GM21528 (cell line): Measurements from ENCODE around the gene TBCD.

Experiments
- ATAC-seq: cut with Tn5 transposase; IDR thresholded peaks from one replicate; pipeline ENCODE4 v1.9.1; 2021; ENCODE audit warnings: mild to moderate bottlenecking, moderate library complexity; ENCODE audit not compliant: unreplicated experiment, low FRiP score

TBCD gene

DNA sequence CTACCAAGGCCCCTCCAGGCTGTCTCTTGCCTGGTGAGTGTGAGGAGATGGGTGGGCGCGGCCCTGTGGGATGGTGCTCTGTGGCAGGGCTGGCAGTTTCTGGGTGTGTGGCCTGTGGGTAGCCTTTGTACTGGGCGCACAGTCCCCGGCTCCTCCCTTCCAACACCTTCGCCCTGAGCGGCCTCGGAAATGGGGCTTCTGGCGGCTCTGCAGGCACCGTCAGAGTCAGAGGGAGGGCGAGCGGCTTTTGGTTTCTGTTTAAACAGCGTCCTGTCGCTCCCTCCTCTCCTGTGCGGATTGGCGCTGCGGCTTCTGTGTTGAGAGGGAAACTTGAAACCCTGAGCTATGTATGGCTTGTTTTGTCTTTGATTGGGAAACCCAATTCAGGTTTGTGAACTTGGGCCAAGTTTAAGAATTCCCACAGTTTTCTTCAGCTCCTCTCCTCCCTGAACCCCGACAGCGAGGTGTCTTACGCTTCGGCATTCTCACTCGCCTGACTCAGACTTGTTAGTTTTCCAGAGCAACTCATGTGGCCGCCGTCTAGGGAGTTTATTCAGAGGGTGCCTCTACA, 96.2 kb downstream of the TBCD start:
- ATAC-seq = no peak

DNA sequence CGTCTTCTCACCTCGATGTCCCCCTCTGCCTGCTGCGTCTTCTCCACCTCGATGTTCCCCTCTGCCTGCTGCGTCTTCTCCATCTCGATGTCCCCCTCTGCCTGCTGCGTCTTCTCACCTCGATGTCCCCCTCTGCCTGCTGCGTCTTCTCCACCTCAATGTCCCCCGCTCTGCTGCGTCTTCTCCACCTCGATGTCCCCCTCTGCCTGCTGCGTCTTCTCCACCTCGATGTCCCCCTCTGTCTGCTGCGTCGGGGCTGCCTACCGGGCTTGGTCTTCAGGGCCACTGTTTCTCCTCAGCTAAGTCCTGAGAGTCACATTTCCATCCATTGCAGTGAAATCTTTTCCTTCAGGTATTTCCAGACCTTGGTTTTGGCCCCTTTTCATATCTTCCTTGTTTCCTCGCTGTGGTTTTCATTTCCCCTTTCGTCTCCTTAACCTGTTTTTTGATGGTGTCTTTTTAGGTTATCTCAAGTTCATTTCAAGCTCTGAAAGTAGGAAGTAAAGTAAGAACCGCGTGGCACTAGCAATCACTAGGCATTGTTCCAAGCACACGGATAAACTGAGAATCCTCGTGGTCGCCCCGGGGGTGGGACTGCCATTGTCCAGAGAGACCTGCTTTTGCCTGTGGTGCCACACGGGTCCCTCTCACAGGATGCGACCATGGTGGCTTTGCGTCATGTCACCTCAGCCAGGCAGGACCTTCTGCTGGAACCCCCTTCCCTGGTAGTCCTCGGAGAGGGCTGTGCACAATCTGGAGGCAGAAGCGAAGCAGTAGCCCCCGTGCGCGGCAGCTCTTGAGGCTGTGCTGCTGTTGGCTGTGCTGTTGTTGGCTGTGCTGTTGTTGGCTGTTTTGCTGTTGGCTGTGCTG, 97.4 kb downstream of the TBCD start:
- no peak for ATAC-seq

DNA sequence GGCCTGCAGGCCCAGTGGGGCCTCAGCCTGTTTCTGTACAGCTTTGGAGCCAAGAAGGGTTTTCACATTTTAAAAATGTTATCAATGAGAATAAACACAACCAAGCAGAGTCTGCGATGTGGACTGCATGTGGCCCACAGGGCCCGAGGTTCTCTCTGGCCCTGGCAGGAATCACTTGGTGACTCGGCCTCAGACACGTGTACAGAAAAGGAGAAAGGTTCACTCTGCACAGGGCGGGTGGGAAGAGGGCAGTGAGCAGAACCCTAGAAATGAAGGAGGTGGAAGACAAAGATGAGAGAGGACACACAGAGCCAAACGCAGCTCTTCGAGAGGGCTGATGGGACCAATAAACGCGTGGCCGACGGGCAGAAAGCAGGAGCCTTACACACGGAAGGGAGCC, 99.5 kb downstream of the TBCD start:
- ATAC-seq = no peak

DNA sequence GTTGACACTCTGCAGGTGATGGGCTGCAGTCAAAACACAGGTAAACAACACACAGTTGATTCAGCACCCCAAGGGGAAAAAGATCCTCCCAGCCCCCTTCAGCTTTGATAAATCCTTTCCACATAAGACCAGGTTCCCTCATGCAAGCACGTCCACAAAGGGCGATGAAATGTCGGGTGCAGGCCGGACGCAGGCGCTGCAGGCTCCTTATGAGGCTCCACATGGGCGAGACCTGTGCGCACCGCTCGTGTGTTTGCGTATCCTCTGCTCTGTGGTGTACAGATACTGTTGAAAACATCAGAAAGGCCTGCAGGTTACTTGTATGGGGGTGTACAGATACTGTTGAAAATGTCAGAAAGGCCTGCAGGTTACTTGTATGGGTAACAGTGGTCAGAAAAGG, 102.4 kb downstream of the TBCD start:
- ATAC-seq = no peak

DNA sequence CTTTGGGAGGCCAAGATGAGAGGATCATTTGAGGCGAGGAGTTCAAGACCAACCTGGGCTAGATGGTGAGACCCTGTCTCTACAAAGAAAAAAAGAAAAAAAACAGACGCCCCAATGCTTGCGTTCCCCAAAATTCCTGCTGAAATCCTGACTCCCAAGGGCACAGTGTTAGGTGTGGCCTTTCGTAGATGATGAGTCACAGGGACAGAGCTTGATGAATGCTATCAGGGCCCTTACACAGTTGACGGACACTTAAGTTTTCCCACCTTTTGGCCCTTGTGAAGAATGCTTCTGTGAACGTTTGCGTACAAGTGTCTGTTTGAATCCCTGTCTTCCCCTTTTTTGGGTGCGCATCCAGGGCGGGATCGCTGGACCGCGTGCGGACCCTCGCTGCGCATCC, 104.5 kb downstream of the TBCD start:
- ATAC-seq = no peak

DNA sequence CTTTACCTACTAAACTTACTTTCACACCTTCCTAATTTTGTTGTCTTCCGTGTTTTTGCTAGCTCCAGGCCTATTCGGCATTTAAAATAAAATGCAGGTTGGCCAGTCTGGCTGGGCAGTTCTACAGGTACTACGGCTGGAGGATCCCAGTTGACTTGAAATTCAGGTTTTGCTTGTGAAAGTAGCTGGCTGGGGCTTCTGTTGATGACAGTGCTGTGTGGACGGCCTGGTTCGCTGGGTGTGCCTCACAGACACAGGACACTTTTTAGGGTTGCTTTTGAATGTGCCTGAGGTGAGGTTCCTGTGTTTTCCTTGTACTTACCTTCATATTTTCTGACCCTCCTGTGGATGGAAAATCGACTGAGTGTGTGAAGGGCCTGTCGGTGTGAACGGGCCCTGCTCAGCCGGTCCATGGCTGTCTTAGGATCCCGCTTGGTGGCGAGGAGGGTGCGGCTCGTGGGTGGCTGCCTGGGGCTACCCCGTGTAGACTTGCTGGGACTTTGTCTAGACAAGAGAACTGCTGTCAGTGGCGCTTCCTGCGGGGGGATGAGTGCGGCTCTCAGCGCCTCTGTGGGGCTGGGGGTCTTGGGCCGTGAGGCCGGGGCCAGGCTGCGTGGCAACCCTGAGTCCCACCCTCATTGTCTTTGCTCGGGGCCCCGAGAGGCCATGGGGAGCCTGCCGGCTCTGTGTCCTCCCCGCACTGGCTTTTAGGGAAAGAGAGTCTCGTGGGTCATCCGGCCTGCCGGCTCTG, 106.7 kb downstream of the TBCD start:
- no peak for ATAC-seq

DNA sequence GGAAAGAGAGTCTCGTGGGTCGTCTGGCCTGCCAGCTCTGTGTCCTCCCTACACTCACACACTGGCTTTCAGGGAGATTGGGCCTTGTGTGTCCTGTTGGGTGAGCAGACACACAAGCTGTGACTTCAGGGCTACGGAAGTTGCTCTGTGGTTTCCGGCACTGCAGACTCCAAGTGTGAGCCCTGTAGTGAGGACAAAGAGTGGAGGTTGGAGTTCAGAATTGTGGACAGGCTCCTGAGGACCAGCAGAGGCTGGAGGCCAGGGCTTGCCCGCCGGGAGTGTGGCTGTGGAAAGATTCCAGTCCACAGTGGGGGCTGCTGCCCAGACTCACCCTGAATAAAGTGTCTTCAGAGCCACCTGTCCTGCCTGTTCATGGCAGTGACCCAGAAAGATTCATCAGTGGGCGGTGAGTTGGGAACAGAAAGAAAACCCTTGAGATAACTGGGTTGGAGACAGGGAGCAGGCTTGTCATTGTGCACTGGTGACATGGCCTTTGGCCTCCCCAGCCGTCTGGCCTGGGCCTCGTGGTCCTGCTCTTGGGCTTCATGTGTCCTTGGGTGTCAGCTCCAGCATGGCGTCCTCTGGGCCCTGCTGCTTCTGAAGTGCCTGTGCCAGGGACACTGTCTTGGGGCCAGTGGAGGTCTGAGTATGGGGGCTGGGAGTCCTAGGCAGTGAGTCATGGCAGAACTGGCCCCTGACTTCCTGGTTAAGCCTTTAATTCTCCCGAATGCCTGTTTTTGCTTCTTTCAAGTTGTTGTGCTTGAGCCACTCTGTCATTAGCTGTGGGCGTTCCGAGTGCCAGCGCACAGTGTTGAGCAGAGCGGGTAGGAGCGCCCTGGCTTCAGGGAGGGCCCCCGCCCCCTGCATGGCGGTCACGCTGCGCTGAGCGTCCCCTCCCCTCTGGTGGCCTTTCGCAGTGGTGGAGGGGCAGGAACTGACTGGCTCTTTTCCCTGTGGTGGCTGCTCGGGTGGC, 107.9 kb downstream of the TBCD start:
- no peak for ATAC-seq

DNA sequence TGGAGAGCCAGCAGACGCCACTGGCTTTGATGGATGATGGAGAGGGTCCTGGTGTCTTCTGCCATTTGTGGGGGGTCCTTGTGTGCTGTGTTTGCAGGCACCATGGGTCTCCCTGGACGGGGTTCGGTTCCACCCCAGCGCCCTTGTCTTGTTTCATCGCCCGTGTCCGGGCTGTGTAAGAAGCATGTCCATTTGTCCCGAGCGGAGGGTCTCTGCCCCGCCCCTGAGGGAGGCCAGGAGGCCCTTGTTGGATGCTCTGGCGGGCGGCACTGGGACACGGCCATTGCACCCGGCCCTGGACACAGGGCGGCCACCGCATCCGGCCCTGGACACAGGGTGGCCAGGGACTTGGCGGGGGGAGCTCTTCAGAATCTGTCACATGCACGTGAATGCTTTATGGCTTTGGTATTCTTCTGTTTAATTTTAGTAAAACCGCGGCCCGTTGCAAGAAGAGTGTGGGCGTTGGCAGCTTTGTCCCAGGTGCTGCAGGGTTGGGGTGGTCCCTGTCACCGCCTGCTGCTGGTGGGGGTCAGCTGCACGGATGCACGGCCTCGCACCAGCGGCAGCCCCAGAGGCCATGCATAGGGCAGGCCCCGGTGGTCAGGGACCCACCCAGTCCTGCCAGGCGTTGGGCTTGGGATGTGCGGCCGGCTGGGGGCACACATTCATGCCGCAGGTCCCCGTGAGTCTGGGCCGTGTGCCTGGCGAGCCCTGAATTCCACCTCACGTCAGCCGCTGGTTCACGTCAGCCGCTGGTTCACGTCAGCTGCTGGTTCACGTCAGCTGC, 108.9 kb downstream of the TBCD start:
- ATAC-seq = no peak

DNA sequence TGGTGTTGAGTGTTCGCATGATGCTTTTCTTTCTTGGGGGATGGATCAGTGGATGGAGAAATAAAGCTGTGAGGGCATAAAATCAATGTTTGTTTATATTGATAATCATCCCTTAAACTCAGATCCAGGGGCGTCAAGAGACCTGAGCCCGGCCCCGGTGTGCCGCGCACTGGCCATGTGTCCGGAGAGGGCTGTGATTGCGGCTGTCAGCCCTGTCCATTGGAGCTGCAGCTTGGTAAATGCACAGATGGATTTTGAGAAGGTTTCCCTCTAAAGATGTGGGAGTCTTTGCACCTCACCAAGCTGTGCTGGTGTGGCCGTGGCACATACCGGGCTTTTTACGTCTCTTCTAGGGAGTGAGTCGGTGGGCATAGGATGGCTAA, 109.5 kb downstream of the TBCD start:
- ATAC-seq = no peak

DNA sequence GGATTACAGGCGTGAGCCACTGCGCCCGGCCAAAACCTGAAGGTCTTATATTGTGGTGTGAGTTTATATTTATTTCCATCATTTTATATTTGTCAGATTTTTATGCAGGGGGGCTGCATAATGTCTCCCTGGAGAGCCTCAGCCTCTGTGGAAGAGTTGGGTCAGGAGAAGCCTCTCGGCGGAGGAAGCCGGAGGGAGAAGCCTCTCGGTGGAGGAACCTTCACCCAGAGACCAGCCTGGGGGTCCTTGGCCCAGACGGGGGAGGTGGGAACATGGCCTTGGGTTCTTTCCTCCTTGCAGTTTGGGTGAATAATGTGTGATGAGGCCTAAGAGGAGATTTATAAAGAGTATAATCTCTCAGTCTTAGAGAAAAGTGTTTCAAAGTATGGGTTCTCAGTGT, 110.3 kb downstream of the TBCD start:
- no peak for ATAC-seq

DNA sequence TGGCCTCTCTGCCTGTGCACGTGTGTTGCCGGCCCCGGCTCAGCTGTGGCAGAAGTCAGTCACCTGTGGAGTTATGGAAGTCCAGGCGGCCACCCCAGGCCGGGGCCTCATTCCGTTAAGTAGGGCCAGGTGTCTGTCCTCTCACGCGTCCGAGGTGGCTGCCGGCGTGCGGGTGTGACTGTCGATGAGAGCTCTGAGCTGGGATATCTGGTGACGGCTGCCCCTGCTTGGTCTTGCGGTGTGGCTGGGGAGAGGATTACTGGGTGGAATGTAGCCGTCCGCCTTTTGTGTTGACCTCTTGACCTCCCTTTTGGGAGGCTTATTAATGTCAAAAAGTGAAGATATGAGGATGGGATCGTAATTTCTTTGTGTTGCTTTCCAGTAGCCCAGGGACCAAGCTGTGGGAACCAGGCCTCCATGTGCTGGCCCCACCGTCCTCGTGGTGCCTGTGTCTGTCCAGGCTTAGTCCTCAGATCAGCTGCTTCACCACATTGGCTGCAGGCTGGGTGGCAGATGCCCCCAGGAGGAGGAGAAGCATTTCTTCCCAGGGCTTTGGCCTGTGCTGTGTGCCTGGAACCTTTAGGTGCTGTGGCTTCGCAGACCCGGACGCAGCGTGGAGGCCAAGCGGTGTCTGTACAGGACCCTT, 111.0 kb downstream of the TBCD start:
- ATAC-seq = no peak

DNA sequence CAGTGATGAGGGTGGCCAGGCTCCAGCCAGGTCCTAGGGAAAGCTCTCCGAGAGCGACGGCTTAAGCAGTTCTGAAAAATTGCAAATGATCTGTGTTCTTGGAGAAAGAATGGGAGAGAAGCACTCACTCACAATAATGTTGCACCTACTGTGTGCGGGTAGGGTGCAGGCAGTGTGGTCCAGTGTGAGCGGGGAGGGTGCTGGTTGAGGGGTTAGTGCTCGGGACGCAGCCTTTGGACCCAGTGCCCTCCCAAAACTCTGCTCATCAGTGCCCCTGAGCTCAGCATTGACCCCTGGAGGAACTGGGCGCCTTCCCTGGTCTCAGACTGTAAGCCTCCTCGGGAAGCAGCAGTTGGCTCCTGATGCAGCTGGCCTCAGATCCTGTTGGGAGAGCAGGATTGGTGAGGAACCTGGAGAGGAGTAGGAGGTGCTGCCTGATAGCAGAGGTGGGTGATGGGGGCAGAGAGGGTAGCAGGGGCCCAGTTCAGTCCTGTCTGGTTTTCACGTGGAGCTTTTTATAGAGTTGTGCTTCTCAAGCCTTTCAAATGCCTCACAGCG, 111.6 kb downstream of the TBCD start:
- ATAC-seq = no peak

DNA sequence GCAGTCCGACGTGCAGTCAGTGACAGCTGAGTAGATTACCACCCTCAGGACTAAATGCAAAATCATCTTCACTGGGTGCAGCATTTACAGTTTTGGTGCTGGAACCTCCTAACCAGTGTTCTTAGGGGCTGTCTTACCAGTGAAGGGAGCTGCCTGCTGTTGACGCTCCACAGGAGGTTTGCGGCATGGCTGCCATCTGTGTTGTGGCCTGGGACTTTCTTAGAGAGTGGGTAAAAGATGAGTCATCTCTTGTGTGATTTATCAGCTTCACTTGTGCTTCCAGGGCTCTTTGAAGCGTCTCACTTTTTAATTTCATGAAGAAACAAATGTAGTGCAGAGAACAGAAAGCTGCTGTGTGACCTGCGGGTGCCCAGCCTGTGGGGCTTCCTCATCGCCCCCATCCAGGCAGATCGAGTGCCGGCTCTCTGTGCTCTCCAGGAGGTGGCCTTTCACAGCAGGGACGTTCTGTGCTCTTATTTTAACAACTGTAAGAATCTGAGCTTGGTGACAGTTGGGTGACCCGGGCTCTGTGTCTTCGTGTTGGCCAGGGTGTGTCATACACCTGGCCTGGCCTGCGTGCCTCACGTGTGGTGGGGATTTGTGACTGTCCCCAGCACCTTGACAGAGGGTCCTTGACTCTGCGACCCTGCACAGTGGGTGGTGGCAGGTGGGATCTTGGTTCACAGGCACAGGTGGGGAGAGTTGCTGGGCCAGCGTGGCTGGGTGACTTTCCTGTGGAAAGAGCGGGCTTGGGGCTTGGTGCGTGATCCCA, 112.3 kb downstream of the TBCD start:
- ATAC-seq = peak; percentile 68

DNA sequence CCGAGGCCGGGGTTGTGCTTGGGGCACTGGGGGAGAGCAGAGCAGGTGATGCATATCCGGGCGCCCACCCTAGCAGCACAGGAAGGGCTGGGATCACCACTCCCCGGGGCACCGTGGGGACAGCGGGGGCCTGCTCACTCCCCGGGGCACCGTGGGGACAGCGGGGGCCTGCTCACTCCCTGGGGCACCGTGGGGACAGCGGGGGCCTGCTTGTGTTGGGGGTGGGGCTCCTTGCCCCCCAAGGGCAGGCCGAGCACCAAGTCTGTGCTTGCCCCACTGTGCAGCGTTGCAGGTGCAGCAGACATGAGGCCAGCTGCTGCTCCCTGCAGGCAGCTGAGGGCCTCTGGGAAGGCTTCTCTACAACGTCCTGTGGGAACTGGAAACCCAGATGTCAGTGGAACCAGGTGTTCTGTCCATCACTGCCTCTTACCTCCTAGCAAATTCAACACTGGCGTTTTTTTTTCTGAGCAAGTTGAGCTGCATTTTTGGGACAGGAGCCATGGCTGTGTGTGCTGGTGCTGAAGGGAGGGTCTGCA, 112.9 kb downstream of the TBCD start:
- no peak for ATAC-seq

DNA sequence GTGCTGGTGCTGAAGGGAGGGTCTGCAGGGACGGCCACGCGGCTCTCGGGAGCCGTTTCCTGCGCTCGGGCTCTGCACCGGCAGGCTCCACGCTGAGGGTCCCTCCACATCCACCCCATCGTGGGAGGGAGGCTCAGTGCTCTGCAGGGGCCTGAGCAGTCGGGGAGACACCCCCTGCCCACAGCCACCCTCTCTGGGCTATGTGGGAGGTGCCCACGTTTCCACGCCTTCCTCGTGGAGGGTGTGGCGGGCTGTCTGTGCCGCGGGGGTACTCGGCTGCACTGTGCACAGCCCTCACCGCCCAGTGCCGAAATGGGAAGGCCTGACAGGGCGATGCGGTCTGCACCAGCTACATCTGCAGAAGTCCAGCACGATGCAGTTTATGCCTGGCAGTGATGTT, 113.4 kb downstream of the TBCD start:
- ATAC-seq = no peak

DNA sequence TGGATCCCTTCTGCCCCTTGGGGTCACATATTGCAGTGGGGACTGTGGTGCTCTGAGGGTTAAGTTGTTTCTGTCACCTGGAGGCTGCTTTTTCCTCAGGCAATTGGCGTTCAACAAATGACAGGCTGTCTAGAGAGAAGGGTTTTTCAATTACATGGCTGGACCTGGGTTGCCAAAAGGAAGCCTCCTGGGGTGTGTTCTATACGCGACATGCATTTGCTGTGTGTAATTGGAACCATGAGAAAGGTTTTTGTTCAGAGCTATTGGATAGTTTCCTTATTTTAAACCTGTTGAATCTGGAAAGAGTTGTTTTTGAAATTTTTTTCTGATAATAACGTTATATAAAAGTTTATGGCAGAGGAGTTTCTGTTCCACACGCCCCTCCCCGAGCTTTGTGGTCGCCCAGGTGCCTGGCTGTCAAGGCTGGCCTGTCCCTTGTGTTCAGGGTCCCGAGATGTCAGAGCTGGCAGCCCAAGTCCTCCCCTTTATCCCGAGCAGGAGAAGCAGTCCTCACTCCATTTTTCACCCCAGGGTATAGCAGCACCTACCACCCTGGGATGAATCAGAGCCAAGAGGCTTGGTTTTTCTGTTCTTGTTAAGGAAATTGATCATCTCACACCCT, 114.0 kb downstream of the TBCD start:
- ATAC-seq = no peak

DNA sequence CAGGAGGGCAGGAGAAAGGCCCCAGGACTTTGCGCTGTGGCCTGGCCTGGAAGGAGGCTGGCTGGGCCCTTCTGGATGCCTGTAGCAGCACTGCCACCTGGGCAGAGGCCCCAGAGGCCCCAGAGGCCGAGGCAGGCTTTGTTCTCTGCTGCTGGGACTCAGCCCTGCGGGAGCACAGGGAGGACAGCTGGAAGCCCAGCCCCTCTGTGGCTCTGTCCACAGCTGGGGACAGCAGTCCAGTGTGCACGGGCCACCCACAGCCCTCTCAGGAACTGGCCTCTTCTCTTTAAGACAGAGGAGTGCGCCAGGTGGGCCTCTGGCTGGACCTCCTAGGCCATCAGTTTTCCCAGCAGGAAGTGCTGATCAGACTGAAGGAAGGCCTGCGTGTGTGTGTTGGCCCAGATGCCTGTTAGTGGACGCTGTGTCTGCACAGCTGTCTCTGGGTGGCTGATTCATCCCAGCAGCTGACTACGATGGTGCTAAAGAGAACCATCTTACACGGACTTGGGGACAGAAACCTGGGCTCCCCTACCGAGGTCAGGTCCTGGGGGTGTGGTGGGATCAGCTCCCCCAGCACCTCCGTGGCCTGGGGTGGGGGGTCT, 114.8 kb downstream of the TBCD start:
- no peak for ATAC-seq
